ENCODE measurements around the gene TPO. TPM values are rescaled to one million over a fixed set of nuclear protein-coding genes. Genes with fewer than 3 reads are reported as not detected.

Gene TPO
- total RNA-seq, 2 experiments from 2014 or later: not detected

GRCh38 chr2:1461507-1462390 lies 48.5 kb downstream of the TPO start:
- POLR2A ChIA-PET: no interaction called here
- Mint-ChIP-seq H3K27me3 (no peaks in the 10 kb centered on the region), H3K27ac (no peak overlapping the region), H3K36me3 (no peaks in the 10 kb centered on the region), H3K9me3 (peaks cover 2% of the 10 kb centered on the region), H3K4me3 (no peak overlapping the region), H3K4me1 (ENCODE audit: low read depth) (no peaks in the 10 kb centered on the region)
- CTCF ChIA-PET: no interaction called here
- intact Hi-C loops (cut with micrococcal nuclease): no loop called here
- no peak for DNase-seq

GRCh38 chr2:1462994-1463393 lies 49.7 kb downstream of the TPO start:
- ChIA-PET POLR2A (no interaction called here), CTCF (interaction anchor here (0.6 kb wide), 1 partner anchor 151 kb away, joined by 3 read pairs; no protein-coding TSS in a partner anchor)
- no peak overlapping the region for H3K27ac Mint-ChIP-seq
- no peaks in the 10 kb centered on the region for H3K36me3 Mint-ChIP-seq
- H3K27me3 Mint-ChIP-seq: no peaks in the 10 kb centered on the region
- H3K4me1 Mint-ChIP-seq (ENCODE audit: low read depth): no peaks in the 10 kb centered on the region
- no peaks in the 10 kb centered on the region for H3K9me3 Mint-ChIP-seq
- no peak for DNase-seq
- H3K4me3 Mint-ChIP-seq: no peak overlapping the region
- intact Hi-C loops (cut with micrococcal nuclease): no loop called here

- intact Hi-C loops (cut with micrococcal nuclease): no loop called here
- no peaks in the 10 kb centered on the region for H3K4me1 Mint-ChIP-seq (ENCODE audit: low read depth)
- no peak overlapping the region for H3K27ac Mint-ChIP-seq
- peaks cover 5% of the 10 kb centered on the region for H3K27me3 Mint-ChIP-seq
- ChIA-PET CTCF (no interaction called here), POLR2A (no interaction called here)
- no peaks in the 10 kb centered on the region for H3K9me3 Mint-ChIP-seq
- H3K4me3 Mint-ChIP-seq: no peak overlapping the region
- no peak for DNase-seq
- no peaks in the 10 kb centered on the region for H3K36me3 Mint-ChIP-seq
Observed at GRCh38 chr2:1472350-1472749, 59.1 kb downstream of the TPO start.

GRCh38 chr2:1476617-1477195 lies 63.4 kb downstream of the TPO start:
- Mint-ChIP-seq H3K36me3 (no peaks in the 10 kb centered on the region), H3K9me3 (no peaks in the 10 kb centered on the region), H3K27me3 (peaks cover 5% of the 10 kb centered on the region), H3K4me1 (ENCODE audit: low read depth) (no peaks in the 10 kb centered on the region), H3K27ac (no peak overlapping the region), H3K4me3 (no peak overlapping the region)
- ChIA-PET POLR2A (no interaction called here), CTCF (no interaction called here)
- DNase-seq: no peak
- intact Hi-C loops (cut with micrococcal nuclease): no loop called here

- DNase-seq: no peak
- Mint-ChIP-seq H3K27me3 (peaks cover 5% of the 10 kb centered on the region), H3K36me3 (no peaks in the 10 kb centered on the region), H3K27ac (no peak overlapping the region), H3K9me3 (no peaks in the 10 kb centered on the region), H3K4me1 (ENCODE audit: low read depth) (no peaks in the 10 kb centered on the region), H3K4me3 (no peak overlapping the region)
- intact Hi-C loops (cut with micrococcal nuclease): no loop called here
- ChIA-PET POLR2A (no interaction called here), CTCF (no interaction called here)
Observed at GRCh38 chr2:1477196-1478040, 64.2 kb downstream of the TPO start.

- intact Hi-C loops (cut with micrococcal nuclease): no loop called here
- H3K36me3 Mint-ChIP-seq: no peaks in the 10 kb centered on the region
- no peak overlapping the region for H3K27ac Mint-ChIP-seq
- H3K4me1 Mint-ChIP-seq (ENCODE audit: low read depth): peaks cover 4% of the 10 kb centered on the region
- ChIA-PET POLR2A (no interaction called here), CTCF (no interaction called here)
- H3K9me3 Mint-ChIP-seq: no peaks in the 10 kb centered on the region
- peaks cover 3% of the 10 kb centered on the region for H3K27me3 Mint-ChIP-seq
- DNase-seq: no peak
- H3K4me3 Mint-ChIP-seq: no peak overlapping the region
Observed at GRCh38 chr2:1478311-1479305, 65.3 kb downstream of the TPO start.

GRCh38 chr2:1479346-1479745 lies 66.1 kb downstream of the TPO start:
- intact Hi-C loops (cut with micrococcal nuclease): no loop called here
- DNase-seq: no peak
- H3K36me3 Mint-ChIP-seq: no peaks in the 10 kb centered on the region
- H3K4me3 Mint-ChIP-seq: no peak overlapping the region
- peaks cover 3% of the 10 kb centered on the region for H3K27me3 Mint-ChIP-seq
- H3K9me3 Mint-ChIP-seq: no peaks in the 10 kb centered on the region
- ChIA-PET POLR2A (no interaction called here), CTCF (no interaction called here)
- H3K4me1 Mint-ChIP-seq (ENCODE audit: low read depth): peaks cover 4% of the 10 kb centered on the region
- H3K27ac Mint-ChIP-seq: no peak overlapping the region

- DNase-seq: no peak
- H3K27ac Mint-ChIP-seq: no peak overlapping the region
- no peaks in the 10 kb centered on the region for H3K9me3 Mint-ChIP-seq
- H3K36me3 Mint-ChIP-seq: no peaks in the 10 kb centered on the region
- peaks cover 4% of the 10 kb centered on the region for H3K4me1 Mint-ChIP-seq (ENCODE audit: low read depth)
- CTCF ChIA-PET: no interaction called here
- peaks cover 3% of the 10 kb centered on the region for H3K27me3 Mint-ChIP-seq
- intact Hi-C loops (cut with micrococcal nuclease): no loop called here
- H3K4me3 Mint-ChIP-seq: no peak overlapping the region
- POLR2A ChIA-PET: no interaction called here
Observed at GRCh38 chr2:1480671-1481076, 67.4 kb downstream of the TPO start.

- ChIA-PET POLR2A (no interaction called here), CTCF (no interaction called here)
- no peaks in the 10 kb centered on the region for H3K27me3 Mint-ChIP-seq
- no peaks in the 10 kb centered on the region for H3K36me3 Mint-ChIP-seq
- DNase-seq: no peak
- H3K4me1 Mint-ChIP-seq (ENCODE audit: low read depth): peaks cover 4% of the 10 kb centered on the region
- no peaks in the 10 kb centered on the region for H3K9me3 Mint-ChIP-seq
- H3K27ac Mint-ChIP-seq: no peak overlapping the region
- H3K4me3 Mint-ChIP-seq: no peak overlapping the region
- intact Hi-C loops (cut with micrococcal nuclease): no loop called here
Observed at GRCh38 chr2:1481406-1482252, 68.4 kb downstream of the TPO start.

- H3K4me3 Mint-ChIP-seq: no peak overlapping the region
- no peak for DNase-seq
- peaks cover 4% of the 10 kb centered on the region for H3K4me1 Mint-ChIP-seq (ENCODE audit: low read depth)
- H3K36me3 Mint-ChIP-seq: no peaks in the 10 kb centered on the region
- H3K27me3 Mint-ChIP-seq: no peaks in the 10 kb centered on the region
- H3K9me3 Mint-ChIP-seq: no peaks in the 10 kb centered on the region
- POLR2A ChIA-PET: no interaction called here
- CTCF ChIA-PET: no interaction called here
- intact Hi-C loops (cut with micrococcal nuclease): no loop called here
- H3K27ac Mint-ChIP-seq: no peak overlapping the region
Observed at GRCh38 chr2:1482253-1482675, 69.0 kb downstream of the TPO start.

GRCh38 chr2:1482981-1483380 lies 69.7 kb downstream of the TPO start:
- H3K4me1 Mint-ChIP-seq (ENCODE audit: low read depth): peaks cover 4% of the 10 kb centered on the region
- H3K27ac Mint-ChIP-seq: no peak overlapping the region
- CTCF ChIA-PET: no interaction called here
- H3K27me3 Mint-ChIP-seq: no peaks in the 10 kb centered on the region
- DNase-seq: no peak
- H3K36me3 Mint-ChIP-seq: no peaks in the 10 kb centered on the region
- no peak overlapping the region for H3K4me3 Mint-ChIP-seq
- intact Hi-C loops (cut with micrococcal nuclease): no loop called here
- POLR2A ChIA-PET: no interaction called here
- no peaks in the 10 kb centered on the region for H3K9me3 Mint-ChIP-seq
